SK-MEL-5 (cell line): ENCODE results near the gene MSL3. TPM values are rescaled to one million over a fixed set of nuclear protein-coding genes. Genes with fewer than 3 reads are reported as not detected.

Source experiments
- DNase-seq: peaks from one replicate; pipeline ENCODE4 v3.0.0-alpha.2; 2016; ENCODE audit warnings: low read depth, low spot score
- in situ Hi-C: cut with HindIII; loops from 2 replicates; pipeline ENCODE4 v1.10.0; 2016; ENCODE audit warnings: low sequenced_read_pairs, high pct_unique_total_duplicates, low pct_unique_long_range_greater_than_20kb
- polyA plus RNA-seq, 2 experiments: library from polyadenylated mRNA; depleted of rRNA; stranded (reverse); fragments of >200 nt; gene quantifications; 2 replicates each; pipeline ENCODE4 v1.2.3, GENCODE V29; 2015
- total RNA-seq: library from RNA; depleted of rRNA; stranded (reverse); fragments of >200 nt; shearing (Covaris generic); gene quantifications from 2 replicates; pipeline ENCODE4 v1.2.3, GENCODE V29; 2014; rRNA removed

The MSL3 gene, protein sequence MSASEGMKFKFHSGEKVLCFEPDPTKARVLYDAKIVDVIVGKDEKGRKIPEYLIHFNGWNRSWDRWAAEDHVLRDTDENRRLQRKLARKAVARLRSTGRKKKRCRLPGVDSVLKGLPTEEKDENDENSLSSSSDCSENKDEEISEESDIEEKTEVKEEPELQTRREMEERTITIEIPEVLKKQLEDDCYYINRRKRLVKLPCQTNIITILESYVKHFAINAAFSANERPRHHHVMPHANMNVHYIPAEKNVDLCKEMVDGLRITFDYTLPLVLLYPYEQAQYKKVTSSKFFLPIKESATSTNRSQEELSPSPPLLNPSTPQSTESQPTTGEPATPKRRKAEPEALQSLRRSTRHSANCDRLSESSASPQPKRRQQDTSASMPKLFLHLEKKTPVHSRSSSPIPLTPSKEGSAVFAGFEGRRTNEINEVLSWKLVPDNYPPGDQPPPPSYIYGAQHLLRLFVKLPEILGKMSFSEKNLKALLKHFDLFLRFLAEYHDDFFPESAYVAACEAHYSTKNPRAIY
- total RNA-seq, result 14.7 and 17.4 TPM in 2 replicates
- polyA plus RNA-seq (2015; cell fraction: cytosol; rRNA removed), result 13.2 and 19.6 TPM in 2 replicates
- polyA plus RNA-seq (2015; cell fraction: nucleus; rRNA removed), result 64.6 and 81.7 TPM in 2 replicates

GRCh38 chrX:11757719-11758399 is at the start of gene MSL3:
TSS of gene MSL3 (plus strand) at chrX:11758237. CDS start at chrX:11758264, 27 bp downstream.
- peak; percentile 38 for DNase-seq

GRCh38 chrX:11722304-11722703 is 35.7 kb upstream of the MSL3 start:
- in situ Hi-C loops, result no loop called here
- DNase-seq, result no peak

More at GRCh38 chrX:11757719-11758399, at the start of gene MSL3:
- in situ Hi-C loops, result no loop called here

DNA sequence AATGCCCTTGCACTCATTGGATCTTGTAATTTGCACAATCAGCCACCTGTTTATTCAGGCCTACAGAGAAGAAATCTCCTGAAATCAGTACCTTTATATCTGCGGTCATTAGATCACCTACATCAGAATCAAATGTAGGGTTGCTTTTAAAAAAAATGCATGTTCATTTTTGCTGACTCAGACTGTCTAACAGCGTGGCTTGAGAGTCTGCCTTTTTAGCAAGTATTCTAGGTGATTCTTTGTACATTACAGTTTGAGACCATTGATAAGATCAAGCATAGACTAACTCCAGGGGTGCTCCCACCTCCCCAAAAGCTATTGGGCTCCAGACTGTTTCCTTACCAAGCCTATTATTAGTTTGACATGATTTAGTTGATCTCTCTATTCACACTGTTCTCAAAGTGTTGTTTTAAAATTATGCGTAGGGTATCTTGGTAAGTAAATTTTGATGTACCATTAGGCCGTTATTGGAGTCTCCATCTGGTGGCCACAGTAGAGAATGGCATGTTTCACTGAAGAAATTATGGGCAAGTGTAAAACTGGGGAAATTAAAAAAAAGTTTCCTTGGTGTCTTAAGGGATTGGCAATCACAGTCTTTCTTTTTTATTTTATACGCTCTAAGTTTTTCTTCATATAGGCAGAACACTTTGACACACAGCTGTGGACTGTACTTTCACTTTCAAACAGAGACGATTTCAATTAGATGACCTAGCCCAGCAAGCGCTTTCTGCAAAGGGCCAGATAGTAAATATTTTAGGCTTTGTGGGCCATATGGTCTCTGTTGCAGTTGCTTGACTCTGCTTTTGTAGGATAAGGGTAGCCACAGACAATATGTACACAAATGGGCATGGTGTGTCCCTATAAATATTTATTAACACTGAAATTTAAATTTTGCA is 33.7 kb upstream of the MSL3 start:
- in situ Hi-C loops, result no loop called here
- peak; percentile 49 for DNase-seq

DNA sequence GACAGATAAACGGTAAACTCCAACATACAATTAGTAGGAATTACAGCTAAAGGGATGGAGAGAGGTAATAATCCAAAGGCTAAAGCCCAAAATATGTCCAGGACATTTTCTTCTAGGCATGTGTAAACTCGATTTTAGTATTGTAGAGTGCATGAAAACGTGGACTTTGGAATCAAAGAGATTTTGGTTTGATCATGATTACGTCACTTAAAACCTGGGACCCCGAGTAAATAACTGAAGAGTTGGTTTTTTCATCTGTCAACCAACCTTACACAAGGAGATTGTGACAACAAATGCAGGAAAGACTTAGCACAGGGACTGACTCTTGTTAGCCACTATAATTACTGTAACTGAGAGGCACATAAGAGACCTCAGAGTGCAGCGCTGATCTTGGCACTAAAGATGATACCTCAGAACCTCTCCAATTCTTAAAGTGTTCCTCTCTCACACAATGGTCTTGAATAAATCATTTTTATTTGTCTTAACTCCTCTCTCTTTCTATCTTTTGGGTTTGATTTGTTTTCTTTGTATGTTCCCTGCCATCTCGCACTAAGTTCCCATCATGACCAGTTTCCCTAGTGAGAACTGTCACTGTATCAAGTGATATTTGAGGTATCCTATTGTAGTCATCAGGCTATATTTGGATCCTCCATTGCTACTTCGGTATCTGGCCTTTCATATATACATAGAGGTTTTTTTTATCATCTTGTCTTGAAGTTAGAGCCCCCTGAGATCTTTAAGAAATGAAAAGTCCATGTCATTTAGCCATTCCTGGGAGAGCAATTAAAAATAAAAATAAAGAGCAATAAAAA is 32.2 kb upstream of the MSL3 start:
- no peak for DNase-seq
- in situ Hi-C loops, result no loop called here

DNA sequence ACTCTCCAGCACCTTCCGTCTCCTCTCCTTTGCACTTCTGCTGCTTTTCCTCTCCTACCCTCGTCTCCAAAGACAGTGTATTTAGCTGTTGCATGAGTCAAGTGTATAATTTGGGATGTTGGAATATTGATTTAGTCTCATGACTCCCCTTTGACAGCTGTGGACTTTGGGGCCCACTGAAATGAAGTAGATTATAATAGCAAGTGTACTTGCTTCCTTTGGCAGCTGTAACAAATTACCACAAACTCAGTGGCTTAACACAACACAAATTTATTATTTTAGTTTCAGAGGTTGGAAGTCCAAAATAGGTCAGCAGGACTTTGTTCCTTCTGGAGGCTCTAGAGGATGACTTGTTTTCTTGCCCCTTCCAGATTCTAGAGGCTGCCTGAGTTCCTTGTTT is 29.5 kb upstream of the MSL3 start:
- in situ Hi-C loops, result no loop called here
- DNase-seq, result no peak

GRCh38 chrX:11733614-11734013 is 24.4 kb upstream of the MSL3 start:
- DNase-seq, result no peak
- in situ Hi-C loops, result no loop called here

GRCh38 chrX:11739776-11740175 is 18.3 kb upstream of the MSL3 start:
- no peak for DNase-seq
- in situ Hi-C loops, result no loop called here

- in situ Hi-C loops, result no loop called here
- no peak for DNase-seq
Observed at GRCh38 chrX:11740794-11741193, 17.2 kb upstream of the MSL3 start.

GRCh38 chrX:11741574-11741973 is 16.5 kb upstream of the MSL3 start:
- DNase-seq, result no peak
- in situ Hi-C loops, result no loop called here

DNA sequence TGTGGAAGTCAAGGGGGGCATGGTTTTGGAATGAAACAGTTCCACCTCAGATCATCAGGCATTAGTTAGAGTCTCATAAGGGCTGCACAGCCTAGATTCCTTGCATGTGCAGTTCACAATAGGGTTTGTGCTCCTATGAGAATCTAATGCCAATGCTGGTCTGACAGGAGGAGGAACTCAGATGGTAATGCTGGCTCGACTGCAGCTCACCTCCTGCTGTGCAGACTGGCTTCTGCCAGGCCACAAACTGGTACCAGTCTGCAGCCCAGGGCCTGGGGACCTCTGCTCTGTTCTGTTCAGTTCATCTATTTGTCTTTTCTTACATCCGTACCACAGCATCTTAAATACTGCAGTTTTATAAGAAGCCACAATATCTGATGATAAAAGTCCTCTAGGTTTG is 12.2 kb upstream of the MSL3 start:
- no peak for DNase-seq
- in situ Hi-C loops, result no loop called here

DNA sequence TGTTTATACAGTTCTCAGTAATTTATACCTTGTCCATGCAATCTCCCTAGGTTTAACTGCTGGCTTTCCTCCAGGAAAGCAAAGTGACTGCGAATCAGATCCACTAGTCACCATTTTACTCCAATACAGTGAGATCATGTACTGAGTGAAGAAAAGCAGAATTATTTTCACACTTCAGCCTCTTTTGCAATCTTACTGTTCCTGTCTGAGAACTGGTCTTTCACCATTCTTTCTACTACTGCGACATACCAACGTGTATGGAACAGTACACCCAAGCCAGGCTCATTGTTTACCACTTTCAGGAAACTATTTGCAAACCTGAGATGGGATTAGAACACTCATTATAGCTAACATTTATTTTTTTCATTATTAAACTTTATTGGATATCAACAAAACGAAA is 8.0 kb upstream of the MSL3 start:
- in situ Hi-C loops, result no loop called here
- DNase-seq, result no peak

DNA sequence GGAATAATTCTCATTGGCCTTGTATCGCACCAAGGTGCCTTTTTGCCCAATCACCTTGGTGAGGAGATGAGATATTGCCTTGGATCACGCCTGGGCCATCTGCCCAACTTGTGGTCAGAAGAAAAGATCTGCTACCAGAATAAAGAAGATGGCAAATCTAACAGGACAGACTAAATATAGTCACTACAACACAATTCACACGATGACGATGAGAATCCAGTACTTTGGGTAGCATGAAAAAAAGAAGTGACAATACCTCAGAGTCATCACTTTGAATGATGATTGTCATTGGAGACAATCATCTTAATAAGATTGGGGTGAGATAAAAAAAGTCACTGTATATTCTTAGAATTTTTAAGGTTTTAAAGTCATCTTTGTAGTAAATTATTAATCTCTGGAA is 7.3 kb upstream of the MSL3 start:
- no peak for DNase-seq
- in situ Hi-C loops, result no loop called here

DNA sequence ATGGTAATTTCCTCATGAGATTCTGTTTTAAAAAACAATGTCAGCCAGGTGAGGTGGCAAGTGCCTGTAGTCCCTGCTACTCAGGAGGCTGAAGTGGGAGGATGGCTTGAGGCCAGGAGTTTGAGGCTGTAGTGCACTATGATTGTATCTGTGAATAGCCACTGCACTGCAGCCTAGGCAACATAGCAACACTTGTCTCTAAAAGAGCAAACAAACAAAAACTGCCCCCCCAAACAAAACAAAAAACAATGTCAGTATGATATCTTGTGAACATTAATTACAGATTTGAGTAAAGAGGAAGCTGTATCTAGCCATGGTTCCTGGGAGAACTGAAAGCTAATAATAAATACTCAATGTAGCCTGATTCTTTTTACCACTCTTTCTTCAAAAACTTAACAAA is 6.8 kb upstream of the MSL3 start:
- no peak for DNase-seq
- in situ Hi-C loops, result no loop called here

DNA sequence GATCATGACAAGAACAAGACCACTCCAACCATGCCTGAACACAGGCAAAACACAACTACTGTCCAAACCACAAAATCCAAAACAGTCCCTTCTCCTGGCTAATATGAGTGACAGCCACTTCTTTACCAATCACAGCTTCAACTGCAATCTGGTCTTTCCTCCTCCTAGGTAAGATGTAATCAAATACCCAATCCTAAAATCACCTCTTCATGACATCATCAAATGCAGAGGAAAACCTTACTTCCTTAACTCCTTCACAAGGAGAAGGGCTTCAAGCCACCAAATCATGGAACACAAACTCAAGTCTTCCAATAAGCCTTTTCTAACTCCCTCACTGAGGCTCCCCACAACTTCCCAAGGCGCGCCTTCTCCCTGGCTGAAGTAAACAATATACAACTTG is 4.4 kb upstream of the MSL3 start:
- in situ Hi-C loops, result no loop called here
- no peak for DNase-seq

DNA sequence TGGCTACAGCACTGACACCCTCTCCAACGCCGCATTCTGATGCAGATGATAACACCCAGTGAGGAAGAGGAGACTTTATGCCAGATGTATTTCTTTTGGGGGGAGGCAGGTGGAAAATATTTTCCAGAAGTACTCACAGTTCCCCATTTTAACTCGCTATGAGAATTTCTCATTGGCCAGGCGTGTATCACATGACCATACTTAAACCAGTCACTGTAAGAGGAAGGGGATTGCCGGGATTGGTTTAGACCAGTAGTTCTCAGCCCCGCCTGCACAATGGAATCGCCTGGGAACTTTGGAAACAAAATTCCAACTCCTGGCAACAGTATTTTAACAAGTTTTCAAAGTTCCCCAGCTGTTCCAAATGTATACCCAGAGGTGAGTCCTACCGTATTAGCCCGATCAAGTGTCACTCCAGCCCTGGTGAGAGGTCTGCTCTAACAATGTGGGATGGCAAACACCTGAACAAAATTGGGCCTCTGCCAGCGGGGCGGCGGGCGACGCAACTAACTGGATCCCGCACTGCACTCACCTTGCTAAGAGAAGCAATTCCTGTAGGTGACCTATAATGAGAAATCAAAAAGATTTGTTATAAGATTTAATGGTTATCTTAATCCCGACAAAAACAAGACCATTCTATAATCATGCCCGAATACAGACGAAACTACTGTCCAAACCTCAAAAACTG is 2.9 kb upstream of the MSL3 start:
- in situ Hi-C loops, result no loop called here
- DNase-seq, result no peak

DNA sequence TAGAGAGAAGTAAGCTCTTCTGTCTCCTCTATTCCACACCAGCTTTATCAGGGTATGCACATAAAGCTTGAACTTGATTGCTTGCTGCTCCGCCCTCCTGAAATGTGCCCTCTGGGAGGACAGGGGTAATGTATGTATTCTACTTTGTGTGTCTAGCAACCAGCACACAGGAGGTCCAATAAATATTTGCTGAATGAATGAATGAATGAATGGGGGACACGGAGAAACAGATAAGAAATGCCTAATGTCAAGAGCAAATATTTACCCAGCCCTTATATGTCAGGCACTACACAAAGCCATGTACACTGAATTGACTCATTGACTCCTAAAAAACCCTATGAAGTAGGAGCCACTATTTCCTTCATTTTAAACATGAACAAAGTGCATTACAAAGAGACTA is 2.3 kb upstream of the MSL3 start:
- in situ Hi-C loops, result no loop called here
- no peak for DNase-seq
